Adipocyte (in vitro differentiated cells): ENCODE data around the gene CTSE.

ENCODE experiments used
- DNase-seq: peaks from one replicate; pipeline ENCODE4 v3.0.0-alpha.2; 2015; ENCODE audit warnings: low read depth
- H3K27me3 ChIP-seq: replicated peaks from 2 replicates; pipeline ENCODE4 v1.7.0; 2013; ENCODE audit warnings: mild to moderate bottlenecking, low read length, moderate library complexity; ENCODE audit not compliant: control insufficient read depth, insufficient read depth
- H3K36me3 ChIP-seq: 2 replicates; pipeline ENCODE4 v1.7.0; 2013; ENCODE audit warnings: low read length, mild to moderate bottlenecking, moderate library complexity; ENCODE audit not compliant: control insufficient read depth, insufficient read depth, severe bottlenecking
- H3K4me1 ChIP-seq: 2 replicates; pipeline ENCODE4 v1.7.0; 2013; ENCODE audit warnings: mild to moderate bottlenecking, low read length, moderate library complexity; ENCODE audit not compliant: control insufficient read depth, insufficient read depth
- H3K4me3 ChIP-seq: 2 replicates; pipeline ENCODE4 v1.7.0; 2013; ENCODE audit warnings: mild to moderate bottlenecking, low read length, moderate library complexity
- H3K9ac ChIP-seq: 2 replicates; pipeline ENCODE4 v1.7.0; 2013; ENCODE audit warnings: mild to moderate bottlenecking, low read length, moderate library complexity
- H3K9me3 ChIP-seq: 2 replicates; pipeline ENCODE4 v1.7.0; 2013; ENCODE audit warnings: mild to moderate bottlenecking, low read length, moderate library complexity; ENCODE audit not compliant: control insufficient read depth

CTSE gene

DNA sequence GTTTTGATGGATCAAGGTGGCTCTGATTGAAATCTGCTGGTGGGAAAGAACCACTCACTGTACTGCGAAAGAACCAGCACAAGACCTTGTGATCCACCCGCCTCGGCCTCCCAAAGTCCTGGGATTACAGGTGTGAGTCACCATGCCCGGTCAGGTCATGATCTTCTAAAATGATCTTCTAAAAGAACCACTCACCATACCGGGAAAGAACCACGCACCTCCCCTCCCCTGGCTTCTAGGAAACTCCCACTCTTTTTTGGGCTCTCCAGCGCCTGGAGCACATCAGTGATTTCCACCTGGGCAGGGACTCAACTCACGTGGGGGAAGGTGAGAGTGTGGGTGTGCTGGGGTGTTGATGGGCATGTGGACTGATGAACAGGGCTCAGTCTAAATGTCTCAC lies 12.6 kb downstream of the CTSE start:
- no peak overlapping the region for H3K4me3 ChIP-seq
- DNase-seq = no peak
- H3K9me3 ChIP-seq = no peaks in the 10 kb centered on the region
- H3K9ac ChIP-seq = no peak overlapping the region
- H3K4me1 ChIP-seq = no peaks in the 10 kb centered on the region
- H3K27me3 ChIP-seq = no peaks in the 10 kb centered on the region
- no peaks in the 10 kb centered on the region for H3K36me3 ChIP-seq

DNA sequence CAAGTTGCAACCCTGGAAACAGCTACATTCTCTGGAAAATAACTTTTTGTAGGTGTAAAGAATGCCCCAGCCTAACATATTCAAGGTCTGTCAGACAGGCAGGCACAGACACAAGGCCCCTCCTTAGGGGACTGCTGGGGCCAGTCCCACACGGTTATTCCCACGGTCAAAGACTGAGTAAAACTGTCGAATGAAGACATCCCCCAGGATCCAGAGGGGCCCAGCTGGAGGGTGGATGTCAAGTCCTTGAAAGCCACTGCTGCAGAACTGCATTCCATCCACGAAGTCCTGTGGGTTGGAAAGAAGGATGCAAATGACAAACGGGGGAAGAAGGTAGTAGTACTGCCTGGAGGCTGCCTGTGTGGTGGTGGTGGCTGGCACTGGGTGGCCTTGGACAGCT lies 13.6 kb downstream of the CTSE start:
- no peaks in the 10 kb centered on the region for H3K27me3 ChIP-seq
- DNase-seq = no peak
- no peaks in the 10 kb centered on the region for H3K9me3 ChIP-seq
- H3K4me3 ChIP-seq = no peak overlapping the region
- no peaks in the 10 kb centered on the region for H3K36me3 ChIP-seq
- H3K9ac ChIP-seq = no peak overlapping the region
- H3K4me1 ChIP-seq = no peaks in the 10 kb centered on the region

DNA sequence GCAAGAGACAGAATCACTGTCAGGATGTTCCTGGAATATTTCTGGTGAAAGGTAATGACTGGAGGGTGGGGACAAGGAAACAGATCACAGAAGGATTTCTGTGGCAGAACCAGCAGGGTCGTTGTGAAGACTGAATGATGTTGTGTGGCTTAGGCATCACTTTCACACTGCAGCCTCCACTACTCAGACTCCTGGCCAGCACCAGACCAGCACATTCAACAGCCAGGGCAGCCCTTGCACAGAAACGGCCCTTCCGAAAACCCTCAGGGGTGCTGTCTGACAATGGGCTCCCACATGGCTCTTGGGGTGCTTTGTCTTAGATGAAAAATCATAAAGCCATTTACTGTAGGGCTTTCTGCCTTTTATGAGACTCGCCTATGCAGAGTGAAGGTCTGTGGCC lies 16.7 kb downstream of the CTSE start:
- Histone ChIP-seq H3K27me3 (no peaks in the 10 kb centered on the region), H3K4me1 (peaks cover 21% of the 10 kb centered on the region), H3K36me3 (no peaks in the 10 kb centered on the region), H3K9me3 (no peaks in the 10 kb centered on the region), H3K9ac (no peak overlapping the region), H3K4me3 (no peak overlapping the region)
- DNase-seq = no peak

DNA sequence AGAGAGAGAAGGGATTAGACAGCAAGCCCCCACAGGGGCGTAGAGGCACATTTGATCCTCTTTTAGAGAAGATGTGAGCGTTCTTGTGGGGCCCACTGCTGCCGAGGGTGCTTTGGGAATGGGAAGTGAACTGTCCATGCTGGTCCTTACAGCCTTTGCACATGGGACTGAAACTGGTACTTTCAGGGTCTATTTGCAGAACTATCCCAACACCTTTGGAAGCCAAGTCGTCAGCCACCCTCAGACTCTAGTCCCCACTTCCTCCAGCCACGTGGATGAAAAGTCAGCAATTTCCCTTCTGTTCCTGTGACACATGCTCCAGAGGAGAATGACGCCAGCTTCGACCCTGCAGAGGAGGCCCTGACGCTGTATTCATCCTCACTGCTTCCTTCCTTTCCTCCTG lies 17.9 kb downstream of the CTSE start:
- Histone ChIP-seq H3K27me3 (no peaks in the 10 kb centered on the region), H3K4me1 (peaks cover 30% of the 10 kb centered on the region)
- DNase-seq = no peak

DNA sequence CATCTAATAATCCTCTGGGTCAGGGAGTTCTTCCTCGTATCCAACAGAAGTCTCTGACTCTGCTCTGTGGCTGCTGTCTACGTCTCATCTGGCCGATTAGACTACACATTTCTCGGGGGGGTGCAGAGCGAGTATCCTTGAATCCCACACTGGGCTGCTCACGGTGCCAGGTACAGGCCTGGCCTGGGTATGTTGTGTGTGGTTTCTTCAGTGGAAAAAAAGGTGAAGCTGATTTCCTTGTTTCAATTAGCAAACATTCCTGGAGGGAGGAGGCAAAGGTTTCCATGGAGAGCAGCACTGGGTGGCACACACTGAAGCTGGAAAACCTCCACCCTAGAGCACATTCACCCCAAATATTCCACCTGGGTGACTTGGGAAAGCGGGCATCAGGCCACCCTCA lies 18.5 kb downstream of the CTSE start:
- H3K4me3 ChIP-seq = no peak overlapping the region
- no peaks in the 10 kb centered on the region for H3K9me3 ChIP-seq
- H3K36me3 ChIP-seq = no peaks in the 10 kb centered on the region
- no peaks in the 10 kb centered on the region for H3K27me3 ChIP-seq
- no peak for DNase-seq
- no peak overlapping the region for H3K9ac ChIP-seq
- H3K4me1 ChIP-seq = peaks cover 35% of the 10 kb centered on the region

More for the DNA sequence above, 17.9 kb downstream of the CTSE start:
- Histone ChIP-seq H3K9ac (no peak overlapping the region), H3K9me3 (no peaks in the 10 kb centered on the region), H3K4me3 (no peak overlapping the region), H3K36me3 (no peaks in the 10 kb centered on the region)

DNA sequence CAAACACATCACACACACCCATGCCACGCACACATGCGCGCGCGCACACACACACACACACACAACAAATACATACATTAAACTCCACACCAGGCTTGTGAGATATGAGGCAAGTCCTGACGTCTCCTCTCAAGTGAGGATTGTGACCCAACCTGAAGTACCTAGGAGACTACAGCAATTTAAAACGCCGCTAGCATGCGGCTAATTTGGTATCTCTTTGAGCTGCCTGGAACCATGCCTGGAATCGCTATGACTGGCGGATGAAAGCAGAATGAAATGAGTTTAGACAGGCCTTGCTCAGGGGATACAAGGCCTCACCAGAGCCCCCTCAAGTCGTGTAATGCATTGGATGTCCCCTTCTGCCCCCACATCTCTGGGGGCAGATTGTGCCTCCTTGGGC lies 18.9 kb downstream of the CTSE start:
- no peak for DNase-seq
- H3K36me3 ChIP-seq = no peaks in the 10 kb centered on the region
- peaks cover 35% of the 10 kb centered on the region for H3K4me1 ChIP-seq
- no peak overlapping the region for H3K4me3 ChIP-seq
- H3K9me3 ChIP-seq = no peaks in the 10 kb centered on the region
- H3K27me3 ChIP-seq = no peaks in the 10 kb centered on the region
- no peak overlapping the region for H3K9ac ChIP-seq

DNA sequence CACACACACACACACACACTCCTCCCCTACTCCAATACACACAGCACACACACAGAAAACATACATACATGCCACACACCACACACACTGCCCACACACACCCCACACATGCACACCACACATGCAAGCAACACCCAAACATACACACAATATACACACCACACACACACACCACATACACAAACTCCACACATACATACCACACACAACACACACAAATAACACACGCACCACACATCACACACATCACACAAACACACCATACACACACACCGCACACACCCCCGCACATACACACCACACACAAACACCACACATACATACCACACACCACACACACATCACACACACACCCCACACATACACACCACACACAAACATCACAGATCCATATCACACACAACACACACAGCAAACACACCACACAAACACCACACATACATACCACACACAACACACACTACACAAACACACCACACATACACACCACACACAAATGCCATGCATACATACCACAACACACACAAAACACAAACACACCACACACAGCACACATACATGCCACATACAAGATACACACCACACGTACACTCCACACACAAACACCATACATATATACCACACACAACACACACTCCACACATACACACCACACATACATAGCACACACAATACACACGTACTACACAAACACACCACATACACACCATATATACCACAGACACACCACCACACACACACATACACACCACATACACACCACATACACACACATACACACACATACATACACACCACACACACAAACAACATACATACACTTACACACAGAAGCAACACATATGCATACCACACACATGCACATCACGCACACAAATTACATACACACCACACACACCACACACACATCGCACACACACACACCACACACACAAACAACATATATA lies 19.6 kb downstream of the CTSE start:
- Histone ChIP-seq H3K4me1 (peaks cover 35% of the 10 kb centered on the region), H3K9me3 (no peaks in the 10 kb centered on the region), H3K27me3 (no peaks in the 10 kb centered on the region), H3K9ac (no peak overlapping the region), H3K4me3 (peak overlapping the region; percentile 83), H3K36me3 (no peaks in the 10 kb centered on the region)
- DNase-seq = no peak

DNA sequence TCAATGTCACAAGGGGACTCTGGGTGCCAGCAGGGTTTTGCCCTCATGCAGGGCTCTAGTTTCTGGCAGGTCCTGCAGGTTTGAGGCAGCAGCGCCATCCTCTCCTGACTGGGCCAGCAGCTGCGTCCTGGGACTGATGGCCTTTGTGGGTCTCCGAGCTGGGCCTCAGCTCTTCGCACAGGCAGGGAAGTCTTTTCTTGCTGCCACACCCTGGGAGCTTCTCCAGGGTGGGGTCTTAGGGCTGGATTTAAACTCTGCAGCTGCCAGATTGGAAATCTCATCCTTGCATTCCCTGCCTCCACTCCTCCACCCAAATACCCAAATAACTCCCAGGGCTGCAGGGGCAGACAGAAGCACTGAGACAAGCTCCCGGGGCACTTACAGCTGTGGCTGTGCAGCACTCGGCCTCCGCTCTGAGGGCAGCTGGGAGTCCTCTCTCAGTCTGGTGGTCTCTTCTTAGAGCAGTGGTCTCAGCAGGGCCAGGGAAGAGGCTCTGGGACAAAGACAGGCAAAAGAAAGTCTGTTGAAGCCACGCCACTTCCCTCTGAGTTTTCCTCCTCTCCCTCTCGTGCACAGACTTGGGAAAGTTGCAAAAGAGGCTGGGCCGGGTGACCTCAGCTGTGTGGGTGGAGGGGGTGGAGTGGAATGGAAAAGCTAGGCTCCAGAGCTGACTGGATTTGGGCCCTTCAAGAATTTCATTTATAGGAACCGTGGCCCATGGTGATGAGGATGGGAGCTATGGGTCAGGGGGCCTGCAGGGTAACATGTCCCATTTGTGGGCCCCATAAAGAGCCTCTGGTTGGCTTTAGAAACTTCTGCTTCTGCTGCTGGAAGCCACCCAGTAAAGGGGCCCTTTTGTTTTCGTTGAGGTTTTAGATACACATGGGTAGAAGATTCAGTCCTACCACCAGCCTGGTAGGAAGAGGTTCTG lies 20.6 kb downstream of the CTSE start, which contains the start of gene RAB7B:
RAB7B (minus strand) TSS at position 525 of the 931 bp plus-strand sequence. CDS start 9,260 bp downstream, outside the sequence.
- Histone ChIP-seq H3K4me3 (peak within 1 kb of the TSS; percentile 83), H3K27me3 (no peaks in the 10 kb centered on the region), H3K36me3 (no peaks in the 10 kb centered on the region), H3K9ac (peak within 1 kb of the TSS; percentile 80), H3K4me1 (peaks cover 44% of the 10 kb centered on the region), H3K9me3 (no peaks in the 10 kb centered on the region)
- DNase-seq = peak; percentile 90

DNA sequence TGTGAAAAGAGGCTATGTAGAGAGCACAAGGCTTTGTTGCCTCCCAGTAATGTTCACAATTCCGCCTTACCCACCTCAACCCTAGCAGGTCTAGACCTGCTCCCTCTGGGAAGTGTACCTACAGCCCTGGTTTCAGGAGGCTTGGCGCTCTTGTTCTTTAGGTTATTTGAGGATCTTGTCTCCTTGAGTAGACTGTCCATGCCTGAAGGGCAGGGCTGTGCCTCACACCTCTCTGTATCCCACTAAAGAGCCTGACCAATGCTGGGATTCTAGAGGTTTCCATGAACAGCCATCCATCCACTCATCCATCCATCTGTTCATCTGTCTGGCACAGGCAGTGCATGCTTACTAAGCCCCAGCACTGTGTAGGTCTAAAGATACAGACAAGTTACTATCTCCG lies 21.5 kb downstream of the CTSE start:
- H3K9ac ChIP-seq = no peak overlapping the region
- no peaks in the 10 kb centered on the region for H3K9me3 ChIP-seq
- H3K4me1 ChIP-seq = peaks cover 49% of the 10 kb centered on the region
- no peak for DNase-seq
- no peaks in the 10 kb centered on the region for H3K36me3 ChIP-seq
- H3K4me3 ChIP-seq = peak overlapping the region; percentile 83
- H3K27me3 ChIP-seq = no peaks in the 10 kb centered on the region

DNA sequence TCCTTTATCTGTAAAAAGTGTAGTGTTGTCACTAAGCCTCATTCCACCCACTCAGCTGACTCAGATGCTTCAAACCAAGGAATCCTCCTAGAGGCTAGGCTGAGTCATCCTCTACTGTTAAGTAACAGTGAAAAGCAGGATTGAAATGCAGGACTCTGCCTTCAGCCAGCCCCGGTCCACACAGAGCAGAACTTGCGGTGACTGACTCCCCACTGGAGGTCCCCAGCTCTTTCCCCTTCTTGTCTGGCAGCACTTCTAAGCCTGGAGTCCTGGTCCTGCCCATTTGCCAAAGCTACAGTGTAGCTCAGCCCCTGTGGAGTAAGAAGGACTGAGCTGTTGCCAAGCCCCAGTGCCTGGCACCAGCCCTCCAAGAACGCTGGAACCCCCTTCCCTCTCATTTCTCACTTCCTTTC lies 22.2 kb downstream of the CTSE start:
- Histone ChIP-seq H3K9ac (peak overlapping the region; percentile 22), H3K9me3 (no peaks in the 10 kb centered on the region), H3K4me1 (peaks cover 49% of the 10 kb centered on the region), H3K27me3 (no peaks in the 10 kb centered on the region), H3K36me3 (no peaks in the 10 kb centered on the region), H3K4me3 (peak overlapping the region; percentile 83)
- DNase-seq = peak; percentile 96
